ENCODE results near the gene TOR1AIP2. TPM values are rescaled to one million over a fixed set of nuclear protein-coding genes. Genes with fewer than 3 reads are reported as not detected.

Gene TOR1AIP2
- total RNA-seq, 1 experiment from 2014 or later = 73.9 TPM

- Histone ChIP-seq H4K20me1 (ENCODE audit: control insufficient read depth, insufficient read depth, insufficient read length) (no peaks in the 10 kb centered on the region), H2BK20ac (ENCODE audit: low read depth, low read length, poor library complexity, severe bottlenecking) (no peak overlapping the region), H3K4ac (ENCODE audit: low read depth, low read length) (no peak overlapping the region), H3K23me2 (ENCODE audit: insufficient read length, low read depth, low read length, poor library complexity, severe bottlenecking) (no peaks in the 10 kb centered on the region), H2AFZ (ENCODE audit: low read length) (no peak overlapping the region), H3K18ac (ENCODE audit: insufficient read length, low read depth, low read length) (no peak overlapping the region), H2BK5ac (ENCODE audit: insufficient read length, low read length) (no peak overlapping the region), H3T11ph (ENCODE audit: low read length) (no peak overlapping the region), H3K4me1 (ENCODE audit: insufficient read depth, low read length) (no peaks in the 10 kb centered on the region), H3K27me3 (ENCODE audit: insufficient read depth, low read length) (no peaks in the 10 kb centered on the region), H2BK15ac (ENCODE audit: low read depth, low read length) (no peak overlapping the region), H4K8ac (replicated peaks; ENCODE audit: insufficient read length, low read depth, low read length) (no peak overlapping the region), H3K9ac (ENCODE audit: extremely low read depth, insufficient read length, low read length) (no peak overlapping the region), H3K14ac (ENCODE audit: insufficient read depth, low read length) (no peak overlapping the region), H2AK5ac (ENCODE audit: insufficient read length, low read length) (no peak overlapping the region), H3K79me1 (ENCODE audit: insufficient read depth, low read depth, low read length, poor library complexity, severe bottlenecking) (no peaks in the 10 kb centered on the region), H3K23ac (ENCODE audit: insufficient read length, low read depth, low read length) (no peak overlapping the region), H3K9me3 (ENCODE audit: control insufficient read depth, low read depth, low read length) (no peaks in the 10 kb centered on the region), H2BK12ac (ENCODE audit: insufficient read length, low read depth, low read length) (no peak overlapping the region), H4K5ac (ENCODE audit: insufficient read length, low read depth, low read length) (no peak overlapping the region), H2BK120ac (ENCODE audit: low read depth, low read length, poor library complexity, severe bottlenecking) (no peak overlapping the region), H3K4me2 (ENCODE audit: insufficient read depth, insufficient read length, low read length) (no peak overlapping the region), H3K79me2 (ENCODE audit: insufficient read depth, low read length) (no peaks in the 10 kb centered on the region), H3K56ac (ENCODE audit: insufficient read length, low read depth, low read length) (no peak overlapping the region), H4K91ac (ENCODE audit: insufficient read length, low read depth, low read length) (no peak overlapping the region), H3K27ac (ENCODE audit: insufficient read length, low read depth, low read length) (no peak overlapping the region)
- no peaks in the 10 kb centered on the region; a peak in 1 of 7 replicates for H3K36me3 Mint-ChIP-seq (ENCODE audit: insufficient read depth in 1 of 3, low read depth in 3 of 3)
- WGBS (ENCODE audit: extremely low coverage, insufficient read length, low lambda C conversion rate) = no CpG with 5 or more reads among the region's 4 CpGs
- no peaks in the 10 kb centered on the region; the same call in 1 of the 2 replicates for H3K27me3 Mint-ChIP-seq (ENCODE audit: low read depth)
- no peak for DNase-seq
- H3K4me1 Mint-ChIP-seq = peaks cover 8 to 11% of the 10 kb centered on the region in 2 experiments
- no peak overlapping the region; a peak in 1 of 7 replicates for H3K27ac Mint-ChIP-seq
- no peak for TF ChIP-seq CTCF (conservative IDR thresholded peaks at IDR 0.05)
- peaks cover 0 to 3% of the 10 kb centered on the region in 2 experiments; a peak in 2 of 5 replicates for H3K9me3 Mint-ChIP-seq
- H3K4me3 Mint-ChIP-seq = no peak overlapping the region; a peak in 1 of 5 replicates
These were observed 82.9 kb downstream of the TOR1AIP2 start for GRCh38 chr1:179794669-179795068.

Measured in H9 (cell line).